Subcutaneous adipose tissue (tissue), 4 donors: ENCODE results near the gene ITGB3. TPM values are rescaled to one million over a fixed set of nuclear protein-coding genes. Genes with fewer than 3 reads are reported as not detected.

Source experiments
- CTCF ChIP-seq: fragments of 450-650 bp; IDR thresholded peaks from one replicate; pipeline ENCODE4 v1.5.1; 2016; ENCODE audit warnings: low read depth, mild to moderate bottlenecking, control low read depth, antibody characterized with exemption, moderate library complexity
- total RNA-seq, 4 donors: library from RNA; depleted of rRNA; stranded (reverse); fragments of >200 nt; gene quantifications; one replicate each; pipeline ENCODE4 v1.1.0, GENCODE V29; 2016

The ITGB3 gene
- total RNA-seq, 4 donors from 2014 or later, result 9.8 to 22.6 (median 13.8) TPM

GRCh38 chr17:47219621-47220475, 33.8 kb upstream of the ITGB3 start:
- TF ChIP-seq CTCF, result no peak

- no peak for TF ChIP-seq CTCF
These were observed 33.1 kb upstream of the ITGB3 start for GRCh38 chr17:47220531-47220999.

GRCh38 chr17:47221154-47221553, 32.5 kb upstream of the ITGB3 start:
- no peak for TF ChIP-seq CTCF

- TF ChIP-seq CTCF, result no peak
These were observed 31.6 kb upstream of the ITGB3 start for GRCh38 chr17:47222047-47222446.

- no peak for TF ChIP-seq CTCF
These were observed 30.6 kb upstream of the ITGB3 start for GRCh38 chr17:47223007-47223406.

GRCh38 chr17:47223460-47223859, 30.2 kb upstream of the ITGB3 start:
- TF ChIP-seq CTCF, result no peak

- TF ChIP-seq CTCF, result no peak
These were observed 28.7 kb upstream of the ITGB3 start for GRCh38 chr17:47224966-47225365.
